ENCODE results near the gene VPS35.
A peak's percentile ranks its signal among the peaks of the same experiment; 100 is the strongest.

Gene VPS35

DNA sequence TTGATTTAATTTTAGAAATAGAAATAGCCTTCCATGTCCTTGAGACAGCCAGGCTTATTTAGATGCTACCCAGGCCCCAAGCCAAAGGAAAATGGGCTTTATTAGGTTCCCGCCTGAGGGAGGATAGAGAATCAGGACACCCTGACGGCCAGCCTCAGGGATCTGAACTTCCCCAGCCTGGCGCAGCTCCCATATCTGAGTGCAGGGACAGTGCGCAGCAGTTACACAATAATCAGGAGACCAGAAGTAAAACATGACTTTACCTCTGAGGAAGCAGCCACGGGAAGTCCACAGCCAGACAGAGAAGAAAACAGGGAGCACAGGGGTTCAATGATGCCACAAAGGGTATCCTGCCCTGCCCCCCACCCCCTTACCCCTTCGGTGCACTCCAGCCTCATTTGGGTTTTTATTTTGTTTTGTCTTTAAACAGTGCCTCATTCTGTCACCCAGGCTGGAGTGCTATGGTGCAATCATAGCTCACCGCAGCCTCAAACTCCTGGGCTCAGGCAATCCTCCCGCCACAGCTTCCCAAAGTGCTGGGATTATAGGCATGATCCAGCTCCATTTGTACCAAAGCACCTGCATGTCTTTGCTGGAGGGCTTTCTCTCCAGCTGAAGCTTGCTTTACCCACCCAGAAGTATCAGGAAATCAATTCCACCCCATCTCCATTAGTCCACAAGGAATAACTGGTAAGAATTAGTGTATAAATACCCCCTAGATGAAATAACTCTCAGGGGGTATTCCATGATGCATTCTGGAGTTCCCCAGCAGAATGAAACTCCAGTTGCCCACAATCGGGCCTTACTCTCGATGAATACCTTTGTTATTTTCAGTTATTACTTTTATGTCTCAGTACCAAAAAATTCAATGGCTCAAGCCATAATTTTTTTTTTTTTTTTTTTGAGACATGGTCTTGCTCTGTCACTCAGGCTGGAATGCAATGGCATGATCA is 22.4 kb upstream of the VPS35 start:
- TF ChIP-seq TAF1 (IDR thresholded peaks at IDR 0.05; ENCODE audit: borderline replicate concordance, low read depth, low read length) (no peak), POLR2AphosphoS5 (IDR thresholded peaks at IDR 0.05; ENCODE audit: low read depth, low read length) (no peak), POLR2A (IDR thresholded peaks at IDR 0.05; ENCODE audit: low read depth, low read length) (no peak)
- DNase-seq (ENCODE audit: insufficient read length), result no peak
- FAIRE-seq, result no peak

- FAIRE-seq, result no peak
- DNase-seq (ENCODE audit: insufficient read length), result no peak
- TF ChIP-seq POLR2A (IDR thresholded peaks at IDR 0.05; ENCODE audit: low read depth, low read length), result no peak
- no peak for TF ChIP-seq TAF1 (IDR thresholded peaks at IDR 0.05; ENCODE audit: borderline replicate concordance, low read depth, low read length)
- TF ChIP-seq POLR2AphosphoS5 (IDR thresholded peaks at IDR 0.05; ENCODE audit: low read depth, low read length), result no peak
These were observed 20.6 kb upstream of the VPS35 start for GRCh38 chr16:46709469-46710005.

DNA sequence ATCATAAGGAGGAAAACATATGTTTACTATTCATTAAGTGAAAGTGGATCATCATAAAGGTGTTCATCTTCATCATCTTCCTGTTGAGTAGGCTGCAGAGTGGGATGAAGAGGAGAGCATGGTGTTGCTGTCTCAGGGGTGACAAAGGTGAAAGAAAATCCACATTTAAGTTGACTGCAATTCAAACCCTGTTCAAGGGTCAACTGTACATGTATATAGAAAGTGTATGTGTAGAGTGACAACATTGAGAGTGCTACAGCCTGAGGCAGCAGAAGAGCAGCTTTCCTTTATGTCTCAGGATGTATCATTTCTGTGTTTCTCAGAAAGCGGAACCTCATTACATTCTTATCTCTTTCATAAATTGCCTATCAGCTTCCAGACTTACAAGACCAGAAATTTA is 17.7 kb upstream of the VPS35 start:
- FAIRE-seq, result peak; percentile 48
- TF ChIP-seq POLR2A (IDR thresholded peaks at IDR 0.05; ENCODE audit: low read depth, low read length), result no peak
- TF ChIP-seq TAF1 (IDR thresholded peaks at IDR 0.05; ENCODE audit: borderline replicate concordance, low read depth, low read length), result no peak
- no peak for TF ChIP-seq POLR2AphosphoS5 (IDR thresholded peaks at IDR 0.05; ENCODE audit: low read depth, low read length)
- no peak for DNase-seq (ENCODE audit: insufficient read length)

DNA sequence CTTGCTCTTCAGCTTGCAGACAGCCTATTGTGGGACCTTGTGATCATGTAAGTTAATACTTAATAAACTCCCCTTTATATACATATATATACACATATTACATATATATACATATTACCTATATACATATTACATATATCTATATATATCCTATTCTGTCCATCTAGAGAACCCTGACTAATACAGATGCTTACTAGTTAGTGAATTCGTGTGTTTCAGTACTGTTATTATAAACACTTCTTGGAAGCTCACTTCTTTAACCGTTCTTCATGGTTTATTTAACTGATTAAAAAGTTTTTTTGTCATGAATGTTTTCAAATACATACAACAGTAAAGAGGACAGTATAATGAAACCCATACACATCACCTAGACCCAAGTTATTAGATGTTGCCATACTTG is 13.1 kb upstream of the VPS35 start:
- no peak for FAIRE-seq
- TF ChIP-seq POLR2A (IDR thresholded peaks at IDR 0.05; ENCODE audit: low read depth, low read length) (no peak), TAF1 (IDR thresholded peaks at IDR 0.05; ENCODE audit: borderline replicate concordance, low read depth, low read length) (no peak), POLR2AphosphoS5 (IDR thresholded peaks at IDR 0.05; ENCODE audit: low read depth, low read length) (no peak)
- no peak for DNase-seq (ENCODE audit: insufficient read length)

- FAIRE-seq (no peak), DNase-seq (ENCODE audit: insufficient read length) (no peak)
- TF ChIP-seq POLR2AphosphoS5 (IDR thresholded peaks at IDR 0.05; ENCODE audit: low read depth, low read length), result no peak
- no peak for TF ChIP-seq TAF1 (IDR thresholded peaks at IDR 0.05; ENCODE audit: borderline replicate concordance, low read depth, low read length)
- no peak for TF ChIP-seq POLR2A (IDR thresholded peaks at IDR 0.05; ENCODE audit: low read depth, low read length)
These were observed 12.6 kb upstream of the VPS35 start for GRCh38 chr16:46701615-46702014.

GRCh38 chr16:46700048-46700447 is 11.1 kb upstream of the VPS35 start:
- no peak for TF ChIP-seq TAF1 (IDR thresholded peaks at IDR 0.05; ENCODE audit: borderline replicate concordance, low read depth, low read length)
- TF ChIP-seq POLR2A (IDR thresholded peaks at IDR 0.05; ENCODE audit: low read depth, low read length), result no peak
- no peak for TF ChIP-seq POLR2AphosphoS5 (IDR thresholded peaks at IDR 0.05; ENCODE audit: low read depth, low read length)
- DNase-seq (ENCODE audit: insufficient read length) (no peak), FAIRE-seq (no peak)

GRCh38 chr16:46696957-46697356 is 8.0 kb upstream of the VPS35 start:
- FAIRE-seq (no peak), DNase-seq (ENCODE audit: insufficient read length) (no peak)
- no peak for TF ChIP-seq TAF1 (IDR thresholded peaks at IDR 0.05; ENCODE audit: borderline replicate concordance, low read depth, low read length)

DNA sequence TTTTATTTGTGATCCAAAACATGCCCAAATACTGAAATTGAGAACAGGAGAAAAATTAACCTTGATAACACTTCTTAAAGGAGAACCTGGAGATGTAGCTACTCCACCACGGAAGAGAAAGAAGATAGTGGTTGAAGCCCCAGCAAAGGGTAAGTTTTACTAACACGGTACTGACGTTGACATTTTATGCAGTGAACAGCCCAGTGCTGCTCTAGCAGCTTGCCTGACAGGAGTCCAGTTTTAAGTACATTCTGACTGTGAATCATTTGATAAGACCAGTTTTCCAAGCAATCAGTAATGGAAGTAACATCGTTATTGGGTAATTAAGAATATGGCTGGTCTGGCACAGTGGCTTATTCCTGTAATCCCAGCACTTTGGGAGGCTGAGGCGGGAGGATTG is 7.0 kb upstream of the VPS35 start:
- no peak for FAIRE-seq
- TF ChIP-seq POLR2AphosphoS5 (IDR thresholded peaks at IDR 0.05; ENCODE audit: low read depth, low read length) (no peak), TAF1 (IDR thresholded peaks at IDR 0.05; ENCODE audit: borderline replicate concordance, low read depth, low read length) (no peak), POLR2A (IDR thresholded peaks at IDR 0.05; ENCODE audit: low read depth, low read length) (no peak)
- DNase-seq (ENCODE audit: insufficient read length), result no peak

DNA sequence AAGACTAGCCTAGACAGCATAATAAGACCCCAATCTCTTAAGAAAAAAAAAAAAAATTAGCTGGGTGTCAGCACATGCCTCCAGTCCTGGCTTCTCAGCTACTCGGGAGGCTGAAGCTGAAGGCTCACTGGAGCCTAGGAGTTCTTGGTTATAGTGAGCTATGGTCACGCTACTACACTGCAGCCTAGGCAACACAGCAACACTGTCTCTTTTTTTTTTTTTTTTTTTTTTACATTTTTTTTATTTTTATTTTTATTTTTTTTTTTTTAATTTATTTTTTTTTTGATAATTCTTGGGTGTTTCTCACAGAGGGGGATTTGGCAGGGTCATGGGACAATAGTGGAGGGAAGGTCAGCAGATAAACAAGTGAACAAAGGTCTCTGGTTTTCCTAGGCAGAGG is 4.6 kb upstream of the VPS35 start:
- FAIRE-seq (no peak), DNase-seq (ENCODE audit: insufficient read length) (no peak)
- TF ChIP-seq POLR2AphosphoS5 (IDR thresholded peaks at IDR 0.05; ENCODE audit: low read depth, low read length) (no peak), TAF1 (IDR thresholded peaks at IDR 0.05; ENCODE audit: borderline replicate concordance, low read depth, low read length) (no peak)

GRCh38 chr16:46691726-46692125 is 2.7 kb upstream of the VPS35 start:
- DNase-seq (ENCODE audit: insufficient read length), result no peak
- no peak for FAIRE-seq
- TF ChIP-seq TAF1 (IDR thresholded peaks at IDR 0.05; ENCODE audit: borderline replicate concordance, low read depth, low read length), result no peak
- TF ChIP-seq POLR2AphosphoS5 (IDR thresholded peaks at IDR 0.05; ENCODE audit: low read depth, low read length), result no peak
- no peak for TF ChIP-seq POLR2A (IDR thresholded peaks at IDR 0.05; ENCODE audit: low read depth, low read length)

GRCh38 chr16:46690281-46691178 is 1.6 kb upstream of the VPS35 start:
- DNase-seq (ENCODE audit: insufficient read length) (no peak), FAIRE-seq (no peak)
- TF ChIP-seq POLR2AphosphoS5 (IDR thresholded peaks at IDR 0.05; ENCODE audit: low read depth, low read length), result no peak
- TF ChIP-seq TAF1 (IDR thresholded peaks at IDR 0.05; ENCODE audit: borderline replicate concordance, low read depth, low read length), result no peak
- no peak; the same call in 1 of the 2 replicates for TF ChIP-seq POLR2A (IDR thresholded peaks at IDR 0.05; ENCODE audit: low read depth, low read length)
